Embryonic facial prominence (tissue), 1 donor: Measurements from ENCODE around the gene VPS16.
"Not testable (repeated sequence)": the region's sequence is repeated elsewhere in the genome, so short reads cannot be mapped to it uniquely, and the experiment has no call there.

ENCODE experiments used
- DNase-seq: peaks from one replicate; pipeline ENCODE4 v3.0.0-alpha.2; 2016; ENCODE audit errors: extremely low spot score

Gene VPS16

GRCh38 chr20:2807019-2807418, 33.5 kb upstream of the VPS16 start:
- no peak for DNase-seq

GRCh38 chr20:2807929-2808328, 32.6 kb upstream of the VPS16 start:
- DNase-seq: not testable (repeated sequence)

GRCh38 chr20:2809690-2810089, 30.9 kb upstream of the VPS16 start:
- DNase-seq: no peak

GRCh38 chr20:2812189-2812588, 28.4 kb upstream of the VPS16 start:
- DNase-seq: no peak

- no peak for DNase-seq
Measured at GRCh38 chr20:2814076-2814475, 26.5 kb upstream of the VPS16 start.

- DNase-seq: no peak
Measured at GRCh38 chr20:2814587-2815051, 25.9 kb upstream of the VPS16 start, which contains the start of gene C20orf141. C20orf141 (plus strand) TSS chr20:2814987; CDS start chr20:2815185, 198 bp downstream.

- DNase-seq: no peak
Measured at GRCh38 chr20:2815242-2815900, 25.2 kb upstream of the VPS16 start.

- no peak for DNase-seq
Measured at GRCh38 chr20:2816030-2816582, 24.4 kb upstream of the VPS16 start, which contains the start of gene TMEM239. TMEM239 (plus strand) TSS chr20:2816364; CDS start chr20:2816555, 191 bp downstream.

- no peak for DNase-seq
Measured at GRCh38 chr20:2816583-2817340, 23.8 kb upstream of the VPS16 start.

GRCh38 chr20:2817341-2817726, 23.2 kb upstream of the VPS16 start:
- DNase-seq: no peak

GRCh38 chr20:2817891-2818595, 22.5 kb upstream of the VPS16 start:
- DNase-seq: no peak

GRCh38 chr20:2820084-2820895, 20.3 kb upstream of the VPS16 start:
- no peak for DNase-seq

- DNase-seq: no peak
Measured at GRCh38 chr20:2820896-2821869, 19.4 kb upstream of the VPS16 start.

GRCh38 chr20:2822073-2822472, 18.5 kb upstream of the VPS16 start:
- DNase-seq: no peak

GRCh38 chr20:2825761-2826160, 14.8 kb upstream of the VPS16 start:
- no peak for DNase-seq

GRCh38 chr20:2826655-2827054, 13.9 kb upstream of the VPS16 start:
- no peak for DNase-seq

GRCh38 chr20:2829376-2829775, 11.2 kb upstream of the VPS16 start:
- no peak for DNase-seq

GRCh38 chr20:2831206-2831605, 9.3 kb upstream of the VPS16 start:
- not testable (repeated sequence) for DNase-seq

GRCh38 chr20:2833761-2834160, 6.8 kb upstream of the VPS16 start:
- DNase-seq: no peak
